Activated T-helper 1 cell treated with anti-CD3 and anti-CD28 coated beads, Interleukin-2, amount 50 U/mL, for 16 hours (primary cell): ENCODE data around the gene ADAT3.

ENCODE experiments used
- DNase-seq, 2 donors: peaks; one replicate each; pipeline ENCODE4 v3.0.0-alpha.2; 2020; ENCODE audit warnings: low read depth in 1 of 2, low spot score in 1 of 2

ADAT3 gene

GRCh38 chr19:1912760-1913505, 7.7 kb downstream of the ADAT3 start:
- no peak for DNase-seq

- no peak for DNase-seq
These were observed 8.8 kb downstream of the ADAT3 start for GRCh38 chr19:1913781-1914577.

DNA sequence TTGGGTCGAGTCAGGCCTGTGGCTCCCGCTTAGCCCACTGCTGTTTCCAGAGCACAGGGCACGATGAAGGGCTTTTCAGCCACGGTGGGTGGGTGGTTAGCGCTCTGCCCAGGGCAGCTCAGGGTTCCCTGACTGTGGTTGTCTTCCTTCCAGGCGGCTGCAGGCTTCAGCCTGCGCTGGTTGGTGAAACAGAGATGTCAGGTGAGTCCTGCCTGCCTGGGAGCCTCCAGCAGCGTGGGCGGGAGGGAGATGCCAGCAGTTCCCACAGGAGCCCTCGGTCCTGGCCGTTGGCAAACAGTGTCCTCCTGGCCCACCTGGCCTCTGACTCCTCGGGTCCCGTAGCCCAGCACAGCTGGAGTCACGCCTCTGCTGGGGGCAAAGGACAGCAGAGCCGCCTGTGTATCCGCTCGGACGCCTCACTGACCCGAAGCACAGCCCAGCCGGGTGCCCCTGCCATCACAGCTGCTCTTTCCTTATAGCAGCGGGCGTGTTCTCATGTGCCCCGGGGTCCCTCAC, 9.7 kb downstream of the ADAT3 start:
- no peak for DNase-seq

GRCh38 chr19:1917146-1917545, 11.9 kb downstream of the ADAT3 start:
- no peak for DNase-seq

GRCh38 chr19:1917926-1918325, 12.7 kb downstream of the ADAT3 start:
- no peak for DNase-seq

DNA sequence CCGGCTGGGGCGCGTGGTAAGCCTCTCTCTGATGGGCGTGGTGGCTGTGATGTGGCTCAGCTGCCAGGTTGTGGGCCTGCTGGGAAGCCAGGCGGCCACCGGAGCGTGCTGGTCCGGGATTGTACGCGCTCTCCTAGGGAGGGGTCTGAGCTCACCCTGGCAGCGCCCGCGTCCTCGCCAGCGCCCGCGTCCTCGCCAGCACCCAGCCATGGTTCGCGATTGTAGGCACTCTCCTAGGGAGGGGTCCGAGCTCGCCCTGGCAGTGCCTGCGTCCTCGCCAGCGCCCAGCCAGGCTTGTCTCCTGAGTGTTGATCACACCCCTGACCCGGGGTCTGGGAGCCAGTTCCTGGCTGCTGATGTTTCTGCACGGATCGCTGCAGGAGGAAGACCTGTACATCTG, 13.8 kb downstream of the ADAT3 start:
- no peak for DNase-seq

DNA sequence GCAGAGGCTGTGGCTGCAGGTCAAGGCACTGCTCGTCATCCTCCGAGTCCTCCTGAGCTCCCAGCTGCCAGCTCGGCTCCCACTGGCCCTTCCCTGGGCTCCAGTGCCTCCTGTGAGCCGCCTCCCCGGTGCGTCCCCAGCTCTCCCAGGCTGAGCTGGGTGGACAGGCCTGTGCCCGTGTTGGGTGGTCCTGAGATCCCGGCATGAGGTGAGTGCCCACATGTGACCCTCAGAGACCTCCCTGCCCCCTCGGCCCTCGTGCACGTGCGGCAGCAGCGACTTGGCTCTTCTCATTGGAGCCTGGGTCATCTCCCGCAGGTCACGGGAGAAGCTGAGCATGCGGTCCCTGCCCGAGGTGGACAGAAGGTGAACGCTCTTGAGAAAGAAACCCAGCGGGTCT, 15.4 kb downstream of the ADAT3 start:
- no peak for DNase-seq

DNA sequence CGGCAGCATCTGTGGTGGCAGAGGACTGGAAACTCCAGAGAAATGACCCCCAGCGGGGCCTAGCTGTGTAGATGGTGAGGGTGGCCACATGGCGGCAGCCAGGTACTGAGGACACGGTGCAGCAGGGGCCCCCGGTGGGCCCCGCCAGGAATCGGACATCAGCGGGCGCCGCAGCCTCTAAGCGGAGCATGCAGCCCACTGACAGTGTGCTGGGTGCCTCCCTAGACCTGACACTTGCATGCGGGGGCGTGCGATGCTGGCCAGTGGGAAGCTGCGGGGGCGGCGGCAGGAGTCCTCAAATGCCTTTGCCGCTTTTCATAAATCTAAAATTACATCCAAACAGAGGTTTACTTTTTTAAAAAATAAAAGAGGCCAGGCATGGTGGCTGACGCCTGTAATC, 16.1 kb downstream of the ADAT3 start:
- DNase-seq: no peak

GRCh38 chr19:1921825-1922224, 16.6 kb downstream of the ADAT3 start:
- no peak for DNase-seq

- DNase-seq: no peak
These were observed 17.6 kb downstream of the ADAT3 start for GRCh38 chr19:1922803-1923202.

DNA sequence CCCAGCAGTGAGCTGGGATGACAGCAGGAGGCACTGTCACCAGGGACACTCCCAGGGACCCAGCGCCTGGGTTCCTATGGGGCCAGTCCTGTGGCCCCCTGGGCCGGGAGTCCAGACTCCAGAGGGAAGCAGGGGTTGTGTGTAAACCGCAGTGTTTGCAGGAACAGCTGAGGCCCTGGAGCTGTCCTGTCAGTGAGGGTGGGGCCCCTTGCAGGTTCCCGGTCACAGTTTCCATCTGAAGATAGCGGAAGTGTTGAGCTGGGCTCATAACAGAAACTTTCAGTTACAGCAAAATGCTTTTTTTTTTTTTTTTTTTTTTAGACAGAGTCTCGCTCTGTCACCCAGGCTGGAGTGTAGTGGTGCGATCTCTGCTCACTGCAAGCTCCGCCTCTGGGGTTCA, 18.1 kb downstream of the ADAT3 start:
- no peak for DNase-seq

DNA sequence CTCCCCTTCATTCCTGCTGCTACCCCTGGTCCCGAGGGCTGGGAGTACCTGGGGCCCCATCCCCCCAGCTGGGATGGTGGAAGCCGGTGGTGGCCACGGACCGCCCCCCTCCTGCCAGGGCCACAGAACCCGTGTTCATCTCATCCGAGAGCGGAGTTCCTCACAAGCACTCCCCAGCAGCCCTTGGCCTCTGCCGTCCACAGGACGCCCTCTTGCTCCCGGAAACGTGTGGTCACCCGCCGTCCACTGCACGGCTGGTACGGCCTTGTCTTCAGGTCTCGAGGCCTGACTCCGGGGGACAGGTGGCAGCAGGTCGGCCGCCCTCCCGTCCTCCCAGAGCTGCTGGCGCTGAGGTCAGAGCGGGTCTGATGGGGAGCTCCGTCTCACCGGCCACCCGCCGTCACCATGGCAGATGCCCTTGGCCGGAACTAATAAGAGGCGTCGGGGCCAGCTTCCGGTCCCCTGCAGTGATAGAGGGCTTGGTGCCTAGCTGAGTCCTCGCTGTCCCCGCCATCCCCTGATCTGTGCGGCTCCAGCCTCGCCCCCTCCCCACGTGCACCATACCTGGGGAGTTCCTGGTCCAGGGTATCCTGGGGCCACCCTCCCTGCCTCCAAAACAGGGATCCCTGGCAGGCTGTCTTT, 19.2 kb downstream of the ADAT3 start:
- DNase-seq: no peak

DNA sequence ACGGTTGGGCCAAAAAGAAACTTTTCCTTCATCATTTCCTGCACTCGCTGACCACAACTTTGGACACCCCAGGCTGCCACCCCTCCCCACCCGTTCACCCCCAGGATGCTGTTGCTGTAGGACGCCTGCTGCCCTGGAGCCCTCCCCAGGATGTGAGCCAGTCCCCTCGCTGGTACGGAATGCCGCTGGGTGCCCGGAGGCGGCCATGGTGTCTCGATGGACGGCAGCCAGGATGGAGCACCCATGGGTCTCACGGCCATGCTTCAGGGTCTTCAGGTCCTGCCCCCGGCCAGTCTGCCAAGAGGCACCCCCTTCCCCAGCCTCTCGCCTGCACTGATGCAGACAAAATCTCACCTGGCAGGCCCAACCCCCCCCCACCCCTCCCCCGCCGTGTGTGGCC, 20.3 kb downstream of the ADAT3 start:
- no peak for DNase-seq

DNA sequence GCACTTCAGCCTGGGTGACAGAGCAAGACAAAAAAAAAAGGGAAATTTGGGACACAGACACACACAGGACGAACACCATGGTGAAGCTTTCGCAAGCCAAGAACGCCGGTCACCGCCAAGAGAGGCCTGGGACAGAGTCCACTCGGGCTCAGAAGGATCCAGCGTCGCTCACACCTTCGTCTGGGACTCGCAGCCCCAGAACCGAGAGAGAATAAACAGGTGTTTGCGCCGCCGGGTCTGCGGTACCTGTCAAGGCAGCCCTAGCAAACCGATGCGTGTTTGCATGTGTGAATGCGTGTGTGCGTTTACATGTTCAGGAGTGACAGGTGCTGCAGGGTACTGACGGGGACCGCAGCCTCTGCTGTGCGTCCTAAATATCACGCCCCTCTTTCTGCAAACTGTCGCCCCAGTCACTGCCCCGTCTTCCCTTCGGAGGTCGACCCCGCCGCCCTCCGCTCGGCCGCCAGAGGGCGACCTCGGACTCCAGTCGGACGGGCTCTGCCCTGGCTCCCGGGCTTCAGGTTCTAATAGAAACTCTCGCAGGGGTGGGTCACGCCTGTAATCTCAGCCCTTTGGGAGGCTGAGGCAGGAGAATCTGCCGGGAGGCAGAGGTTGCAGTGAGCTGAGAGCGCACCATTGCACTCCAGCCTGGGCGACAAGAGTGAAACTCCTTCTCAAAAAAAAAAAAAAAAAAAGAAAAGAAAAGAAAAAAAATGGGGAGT, 24.0 kb downstream of the ADAT3 start:
- DNase-seq: peak; percentile 62 to 74

DNA sequence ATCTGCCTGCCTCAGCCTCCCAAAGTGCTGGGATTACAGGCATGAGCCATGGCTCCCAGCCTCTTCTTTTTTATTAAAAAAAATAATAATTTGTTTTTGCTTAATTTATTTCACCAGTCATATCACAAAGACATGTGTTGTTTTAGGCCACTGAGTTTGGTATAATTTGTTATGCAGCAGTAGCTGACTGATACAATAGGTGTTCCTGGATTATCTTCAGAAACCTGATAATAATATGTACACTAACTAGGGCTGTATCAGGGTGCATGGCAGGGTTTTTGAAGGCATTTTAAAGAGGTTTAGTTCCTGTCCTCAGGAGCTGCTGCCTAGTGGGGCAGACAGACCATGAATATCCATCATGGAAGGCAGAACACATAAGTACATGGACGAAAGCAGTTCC, 26.2 kb downstream of the ADAT3 start:
- DNase-seq: no peak

GRCh38 chr19:1932395-1932794, 27.2 kb downstream of the ADAT3 start:
- no peak for DNase-seq

- no peak for DNase-seq
These were observed 28.0 kb downstream of the ADAT3 start for GRCh38 chr19:1933244-1933643.

GRCh38 chr19:1933942-1934341, 28.7 kb downstream of the ADAT3 start:
- DNase-seq: no peak

GRCh38 chr19:1935484-1936208, 30.4 kb downstream of the ADAT3 start:
- DNase-seq: no peak

DNA sequence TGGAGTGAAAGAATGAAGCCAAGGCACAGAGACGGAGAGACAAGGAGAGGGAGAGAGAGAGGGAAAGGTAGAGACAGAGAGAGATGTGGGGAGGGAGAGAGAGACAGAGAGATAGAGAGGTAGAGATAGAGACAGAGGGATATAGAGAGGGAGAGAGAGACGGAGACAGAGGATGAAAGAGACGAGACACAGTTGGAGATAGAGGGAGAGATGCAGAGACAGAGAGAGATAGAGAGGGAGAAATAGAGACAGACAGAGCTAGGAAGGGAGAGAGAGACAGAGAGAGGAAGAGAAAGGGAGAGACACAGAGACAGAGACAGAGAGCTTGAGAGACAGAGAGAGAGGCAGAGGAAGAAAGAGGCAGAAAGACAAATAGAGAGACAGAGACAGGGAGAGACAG, 31.2 kb downstream of the ADAT3 start:
- DNase-seq: no peak
